ENCODE data around the gene CDK8. TPM values are rescaled to one million over a fixed set of nuclear protein-coding genes. Genes with fewer than 3 reads are reported as not detected.

The CDK8 gene
- total and polyA plus RNA-seq, 10 of the 15 experiments (the other 5 are each of a cell fraction or from before 2014, with no cell fraction given) = 8.6 to 23.5 (median 12.5) TPM

- no peak for TF ChIP-seq REST (IDR thresholded peaks at IDR 0.05; ENCODE audit: low read depth, low read length)
- TF ChIP-seq RB1 (IDR thresholded peaks at IDR 0.05; ENCODE audit: borderline replicate concordance) = no peak
- TF ChIP-seq WRNIP1 (IDR thresholded peaks at IDR 0.05; ENCODE audit: borderline replicate concordance, low read depth, low read length) = no peak
- no peak for TF ChIP-seq ATF3 (IDR thresholded peaks at IDR 0.05; ENCODE audit: borderline replicate concordance, extremely low read depth, low read depth, low read length)
- TF ChIP-seq TARDBP (IDR thresholded peaks at IDR 0.05; ENCODE audit: borderline replicate concordance) = no peak
- TF ChIP-seq ZBTB40 (IDR thresholded peaks at IDR 0.05; ENCODE audit: borderline replicate concordance) = no peak
- no peak for TF ChIP-seq STAT3 (IDR thresholded peaks at IDR 0.05; ENCODE audit: low read depth, low read length)
Measured at GRCh38 chr13:26406791-26407190, 152.9 kb downstream of the CDK8 start (continued).

All from GM12878 (cell line).